LNCAP (cell line): ENCODE data around the gene EPHA3.

Experiments
- CTCF ChIP-seq: fragments of 450-650 bp; IDR thresholded peaks from 2 replicates; pipeline ENCODE4 v1.5.1; 2017; ENCODE audit warnings: mild to moderate bottlenecking

The EPHA3 gene

GRCh38 chr3:89312141-89312540, 204.7 kb downstream of the EPHA3 start:
- TF ChIP-seq CTCF: no peak

- TF ChIP-seq CTCF: peak; percentile 68
Observed at GRCh38 chr3:89314454-89315098, 207.2 kb downstream of the EPHA3 start.

- TF ChIP-seq CTCF: no peak
Observed at GRCh38 chr3:89315750-89316470, 208.5 kb downstream of the EPHA3 start.

- TF ChIP-seq CTCF: no peak
Observed at GRCh38 chr3:89320186-89320585, 212.8 kb downstream of the EPHA3 start.

GRCh38 chr3:89326997-89327396, 219.6 kb downstream of the EPHA3 start:
- TF ChIP-seq CTCF: no peak

- TF ChIP-seq CTCF: no peak
Observed at GRCh38 chr3:89332386-89332785, 225.0 kb downstream of the EPHA3 start.

- no peak for TF ChIP-seq CTCF
Observed at GRCh38 chr3:89332793-89333192, 225.4 kb downstream of the EPHA3 start.
